ENCODE measurements around the gene FAM149B1. TPM values are rescaled to one million over a fixed set of nuclear protein-coding genes. Genes with fewer than 3 reads are reported as not detected.

FAM149B1 gene
- polyA plus RNA-seq, 1 donor (not counting 4 experiments of a cell fraction or from before 2014, with no cell fraction given), result 22.2 TPM

- H4K20me1 ChIP-seq (ENCODE audit: control insufficient read depth, extremely low read depth, insufficient read depth, low read length), result no peaks in the 10 kb centered on the region
- H3K4me1 ChIP-seq (ENCODE audit: control insufficient read depth, extremely low read depth, insufficient read depth, low read length), result no peaks in the 10 kb centered on the region
- peaks cover 7 to 11% of the 10 kb centered on the region in 2 experiments for H3K36me3 ChIP-seq (ENCODE audit: control insufficient read depth in 2 of 2, extremely low read depth in 1 of 2, insufficient read depth in 2 of 2, low read length in 2 of 2)
- no peak overlapping the region for H3K9ac ChIP-seq (ENCODE audit: control insufficient read depth, extremely low read depth, insufficient read depth, low read length)
- dilution Hi-C loops (cut with MboI; ENCODE audit: extremely low pct_ligation_motif_present, low sequenced_read_pairs), result no loop called here
- no peaks in the 10 kb centered on the region for H3K27me3 ChIP-seq (ENCODE audit: control insufficient read depth, extremely low read depth, insufficient read depth, low read length)
- H3K4me3 ChIP-seq (ENCODE audit: control insufficient read depth in 2 of 3, extremely low read depth in 1 of 3, insufficient read depth in 2 of 3, low read depth in 1 of 3, low read length in 3 of 3), result no peak overlapping the region
- H2AFZ ChIP-seq (ENCODE audit: control insufficient read depth, low read length), result no peak overlapping the region
- no peak for DNase-seq (ENCODE audit: low read depth, low spot score)
- no peaks in the 10 kb centered on the region for H3K9me1 ChIP-seq (ENCODE audit: control insufficient read depth, extremely low read depth, insufficient read depth, low read length)
- H3K27ac ChIP-seq (ENCODE audit: control insufficient read depth, insufficient read depth, low read length), result no peak overlapping the region
- no peak for FAIRE-seq
- H3K4me2 ChIP-seq (ENCODE audit: control insufficient read depth, extremely low read depth, insufficient read depth, low read depth, low read length), result no peak overlapping the region
- H3K79me2 ChIP-seq (ENCODE audit: control insufficient read depth, insufficient read depth, low read length), result peaks cover 33% of the 10 kb centered on the region
- TF ChIP-seq EZH2 (IDR thresholded peaks at IDR 0.05; ENCODE audit: low read length), result no peak
- TF ChIP-seq, protein P1, sequence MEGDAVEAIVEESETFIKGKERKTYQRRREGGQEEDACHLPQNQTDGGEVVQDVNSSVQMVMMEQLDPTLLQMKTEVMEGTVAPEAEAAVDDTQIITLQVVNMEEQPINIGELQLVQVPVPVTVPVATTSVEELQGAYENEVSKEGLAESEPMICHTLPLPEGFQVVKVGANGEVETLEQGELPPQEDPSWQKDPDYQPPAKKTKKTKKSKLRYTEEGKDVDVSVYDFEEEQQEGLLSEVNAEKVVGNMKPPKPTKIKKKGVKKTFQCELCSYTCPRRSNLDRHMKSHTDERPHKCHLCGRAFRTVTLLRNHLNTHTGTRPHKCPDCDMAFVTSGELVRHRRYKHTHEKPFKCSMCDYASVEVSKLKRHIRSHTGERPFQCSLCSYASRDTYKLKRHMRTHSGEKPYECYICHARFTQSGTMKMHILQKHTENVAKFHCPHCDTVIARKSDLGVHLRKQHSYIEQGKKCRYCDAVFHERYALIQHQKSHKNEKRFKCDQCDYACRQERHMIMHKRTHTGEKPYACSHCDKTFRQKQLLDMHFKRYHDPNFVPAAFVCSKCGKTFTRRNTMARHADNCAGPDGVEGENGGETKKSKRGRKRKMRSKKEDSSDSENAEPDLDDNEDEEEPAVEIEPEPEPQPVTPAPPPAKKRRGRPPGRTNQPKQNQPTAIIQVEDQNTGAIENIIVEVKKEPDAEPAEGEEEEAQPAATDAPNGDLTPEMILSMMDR (optimal IDR thresholded peaks at IDR 0.05 in 1 of 3, IDR thresholded peaks at IDR 0.05 in 1 of 3, conservative IDR thresholded peaks at IDR 0.05 in 1 of 3; ENCODE audit: extremely low read depth in 1 of 3, insufficient read depth in 2 of 3, low read length in 3 of 3), result peak; percentile 56 to 62 (median 58)
- H3K9me3 ChIP-seq (ENCODE audit: control insufficient read depth, low read depth, low read length), result no peaks in the 10 kb centered on the region
These were observed 8.8 kb upstream of the FAM149B1 start for GRCh38 chr10:73159038-73159648.

GRCh38 chr10:73161079-73161478, 6.8 kb upstream of the FAM149B1 start:
- H3K79me2 ChIP-seq (ENCODE audit: control insufficient read depth, insufficient read depth, low read length), result peaks cover 44% of the 10 kb centered on the region
- no peaks in the 10 kb centered on the region for H3K27me3 ChIP-seq (ENCODE audit: control insufficient read depth, extremely low read depth, insufficient read depth, low read length)
- H3K27ac ChIP-seq (ENCODE audit: control insufficient read depth, insufficient read depth, low read length), result no peak overlapping the region
- no peak for TF ChIP-seq EZH2 (IDR thresholded peaks at IDR 0.05; ENCODE audit: low read length)
- TF ChIP-seq, protein P1 (optimal IDR thresholded peaks at IDR 0.05 in 1 of 3, IDR thresholded peaks at IDR 0.05 in 1 of 3, conservative IDR thresholded peaks at IDR 0.05 in 1 of 3; ENCODE audit: extremely low read depth in 1 of 3, insufficient read depth in 2 of 3, low read length in 3 of 3), result no peak
- no peaks in the 10 kb centered on the region for H3K9me3 ChIP-seq (ENCODE audit: control insufficient read depth, low read depth, low read length)
- no peaks in the 10 kb centered on the region for H3K9me1 ChIP-seq (ENCODE audit: control insufficient read depth, extremely low read depth, insufficient read depth, low read length)
- DNase-seq (ENCODE audit: low read depth, low spot score) (no peak), FAIRE-seq (no peak)
- H3K4me2 ChIP-seq (ENCODE audit: control insufficient read depth, extremely low read depth, insufficient read depth, low read depth, low read length), result no peak overlapping the region
- no peak overlapping the region for H3K9ac ChIP-seq (ENCODE audit: control insufficient read depth, extremely low read depth, insufficient read depth, low read length)
- H3K36me3 ChIP-seq (ENCODE audit: control insufficient read depth in 2 of 2, extremely low read depth in 1 of 2, insufficient read depth in 2 of 2, low read length in 2 of 2), result peaks cover 6 to 11% of the 10 kb centered on the region in 2 experiments
- no peak overlapping the region for H2AFZ ChIP-seq (ENCODE audit: control insufficient read depth, low read length)
- H4K20me1 ChIP-seq (ENCODE audit: control insufficient read depth, extremely low read depth, insufficient read depth, low read length), result no peaks in the 10 kb centered on the region
- H3K4me3 ChIP-seq (ENCODE audit: control insufficient read depth in 2 of 3, extremely low read depth in 1 of 3, insufficient read depth in 2 of 3, low read depth in 1 of 3, low read length in 3 of 3), result no peak overlapping the region
- dilution Hi-C loops (cut with MboI; ENCODE audit: extremely low pct_ligation_motif_present, low sequenced_read_pairs), result no loop called here
- no peaks in the 10 kb centered on the region for H3K4me1 ChIP-seq (ENCODE audit: control insufficient read depth, extremely low read depth, insufficient read depth, low read length)

Data from keratinocyte (primary cell).